Adrenal gland (tissue), 5 donors: ENCODE measurements around the gene GPC5.

Experiments used
- POLR2A ChIP-seq, 2 donors: fragments of 450-650 bp; IDR thresholded peaks; one replicate each; pipeline ENCODE4 v1.6.1; 2017; ENCODE audit warnings: antibody characterized with exemption in 2 of 2, mild to moderate bottlenecking in 2 of 2, moderate library complexity in 1 of 2
- TF ChIP-seq, protein P1 (sequence below), 6 experiments: fragments of 450-650 bp in 4 of 6; fragments of 200-600 bp in 2 of 6; sonication (generic) in 1 of 6; IDR thresholded peaks; 1 replicate in 5 of 6; 2 replicates in 1 of 6; pipeline versions ENCODE4 v1.5.1 to v1.8.0; 2016 to 2021; ENCODE audit warnings: antibody characterized with exemption in 6 of 6, mild to moderate bottlenecking in 2 of 6, moderate library complexity in 1 of 6
- donor health status: DM: no; HTN: no; CAD: no.

DNA sequence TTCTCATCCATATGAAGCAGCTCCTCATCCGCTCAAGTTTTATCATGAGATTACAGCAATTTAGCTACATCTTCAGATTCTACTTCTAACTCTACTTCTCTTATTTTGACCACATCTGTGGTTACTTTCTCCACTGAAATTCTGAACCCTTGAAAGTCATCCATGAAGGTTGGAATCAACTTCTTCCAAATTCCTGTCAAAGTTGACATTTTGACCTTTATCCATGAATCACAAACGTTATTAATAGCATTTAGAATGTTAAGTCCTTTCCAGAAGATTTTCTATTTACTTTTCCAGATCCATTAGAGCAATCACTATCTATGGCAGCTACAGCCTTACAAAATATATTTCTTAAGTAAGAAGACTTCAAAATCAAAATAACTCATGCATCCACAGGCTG is 1406.5 kb downstream of the GPC5 start:
- TF ChIP-seq, protein P1, sequence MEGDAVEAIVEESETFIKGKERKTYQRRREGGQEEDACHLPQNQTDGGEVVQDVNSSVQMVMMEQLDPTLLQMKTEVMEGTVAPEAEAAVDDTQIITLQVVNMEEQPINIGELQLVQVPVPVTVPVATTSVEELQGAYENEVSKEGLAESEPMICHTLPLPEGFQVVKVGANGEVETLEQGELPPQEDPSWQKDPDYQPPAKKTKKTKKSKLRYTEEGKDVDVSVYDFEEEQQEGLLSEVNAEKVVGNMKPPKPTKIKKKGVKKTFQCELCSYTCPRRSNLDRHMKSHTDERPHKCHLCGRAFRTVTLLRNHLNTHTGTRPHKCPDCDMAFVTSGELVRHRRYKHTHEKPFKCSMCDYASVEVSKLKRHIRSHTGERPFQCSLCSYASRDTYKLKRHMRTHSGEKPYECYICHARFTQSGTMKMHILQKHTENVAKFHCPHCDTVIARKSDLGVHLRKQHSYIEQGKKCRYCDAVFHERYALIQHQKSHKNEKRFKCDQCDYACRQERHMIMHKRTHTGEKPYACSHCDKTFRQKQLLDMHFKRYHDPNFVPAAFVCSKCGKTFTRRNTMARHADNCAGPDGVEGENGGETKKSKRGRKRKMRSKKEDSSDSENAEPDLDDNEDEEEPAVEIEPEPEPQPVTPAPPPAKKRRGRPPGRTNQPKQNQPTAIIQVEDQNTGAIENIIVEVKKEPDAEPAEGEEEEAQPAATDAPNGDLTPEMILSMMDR (IDR thresholded peaks at IDR 0.05): no peak
- TF ChIP-seq POLR2A (IDR thresholded peaks at IDR 0.05): no peak
